K562 (cell line): Measurements from ENCODE around the gene COMP. TPM values are rescaled to one million over a fixed set of nuclear protein-coding genes. Genes with fewer than 3 reads are reported as not detected.

Experiments used
- ATAC-seq: fragments of 200-7000 bp; cut with Tn5 transposase; 3 replicates; pipeline ENCODE4 v1.9.1; 2020; ENCODE audit warnings: moderate library complexity
- BruUV-seq: library from RNA; stranded (reverse); fragments of 400-500 nt; replicated peaks from 2 replicates; lab custom pipeline; 2021; lab: Mats Ljungman, UMichigan
- CTCF ChIA-PET: fragments of 300-600 bp; formaldehyde crosslinking; extraction: SDS; loops from one replicate; lab custom pipeline; 2021; ENCODE audit warnings: low intra/inter-chr PET ratio; lab: Yijun Ruan, JAX
- POLR2A ChIA-PET: fragments of 300-600, 350-650 bp; sonication (Branson Sonifier 250); formaldehyde crosslinking; extraction: SDS; loops from one replicate; lab custom pipeline; 2021; ENCODE audit warnings: antibody characterized with exemption, inconsistent platforms; lab: Yijun Ruan, JAX
- DNase-seq, 4 experiments: peaks; one replicate each; pipeline versions ENCODE4 v3.0.0 to v3.0.0-alpha.2; 2011 to 2018; ENCODE audit warnings: low spot score in 3 of 4, mixed read lengths in 3 of 4; ENCODE audit errors: extremely low read depth in 1 of 4
- FAIRE-seq: peaks from 2 replicates; lab custom pipeline; 2011; peaks lifted over from hg19 to GRCh38; lab: Jason Lieb, UNC
- H2AFZ ChIP-seq: 2 replicates; pipeline ENCODE4 v1.6.0; 2011; ENCODE audit warnings: low read depth, low read length, control low read depth, inconsistent platforms
- H3K27ac ChIP-seq: fragments of 200-600 bp; 3 replicates; pipeline ENCODE4 v1.8.0; 2011; ENCODE audit warnings: low read depth, mild to moderate bottlenecking, control low read depth, inconsistent platforms, low read length, moderate library complexity, mixed read lengths; ENCODE audit errors: extremely low read depth
- H3K27me3 ChIP-seq, 2 experiments: fragments of 300-600 bp in 1 of 2; 2 replicates in 1 of 2; 3 replicates in 1 of 2; pipeline versions ENCODE4 v1.6.0 to v1.8.0; 2011; ENCODE audit warnings: inconsistent platforms in 2 of 2, low read length in 2 of 2, mild to moderate bottlenecking in 1 of 2, mixed read lengths in 1 of 2, moderate library complexity in 1 of 2; ENCODE audit not compliant: control insufficient read depth in 2 of 2, insufficient read depth in 2 of 2
- H3K36me3 ChIP-seq: fragments of 300-600 bp; 3 replicates; pipeline ENCODE4 v1.8.0; 2011; ENCODE audit warnings: mild to moderate bottlenecking, low read length, inconsistent platforms; ENCODE audit not compliant: control insufficient read depth, insufficient read depth
- H3K4me1 ChIP-seq, 2 experiments: fragments of 200-600 bp in 1 of 2; replicated peaks in 1 of 2; 2 replicates in 1 of 2; 3 replicates in 1 of 2; pipeline versions ENCODE4 v1.5.1 to v1.8.0; 2011; ENCODE audit warnings: inconsistent platforms in 2 of 2, low read length in 2 of 2, mild to moderate bottlenecking in 1 of 2, mixed read lengths in 1 of 2, moderate library complexity in 1 of 2; ENCODE audit not compliant: control insufficient read depth in 2 of 2, insufficient read depth in 2 of 2
- H3K4me2 ChIP-seq: 2 replicates; pipeline ENCODE4 v1.6.1; 2011; ENCODE audit warnings: low read length, control low read depth, inconsistent platforms, mixed read lengths; ENCODE audit not compliant: insufficient read depth
- H3K4me3 ChIP-seq: fragments of 200-600 bp; sonication (generic), shearing (Covaris generic); 2 replicates; pipeline ENCODE4 v1.5.1; 2016; ENCODE audit warnings: control low read depth, inconsistent platforms
- H3K79me2 ChIP-seq: fragments of 200-600 bp; 3 replicates; pipeline ENCODE4 v1.8.0; 2011; ENCODE audit warnings: low read length, inconsistent platforms; ENCODE audit not compliant: control insufficient read depth, insufficient read depth
- H3K9ac ChIP-seq, 2 experiments: 2 replicates each; pipeline versions ENCODE4 v1.6.0 to v1.6.1; 2011; ENCODE audit warnings: low read depth in 2 of 2, low read length in 2 of 2, control low read depth in 1 of 2, inconsistent platforms in 1 of 2, mild to moderate bottlenecking in 1 of 2, mixed read lengths in 1 of 2; ENCODE audit not compliant: insufficient read depth in 1 of 2
- H3K9me1 ChIP-seq: one replicate; pipeline ENCODE4 v1.6.0; 2011; ENCODE audit warnings: inconsistent platforms, mild to moderate bottlenecking, low read length, moderate library complexity; ENCODE audit not compliant: control insufficient read depth, insufficient read depth
- H3K9me3 ChIP-seq: replicated peaks from 2 replicates; pipeline ENCODE4 v1.5.1; 2011; ENCODE audit warnings: low read depth, low read length, inconsistent platforms; ENCODE audit not compliant: control insufficient read depth, insufficient read depth
- H4K20me1 ChIP-seq: replicated peaks from 2 replicates; pipeline ENCODE4 v1.6.1; 2011; ENCODE audit warnings: low read length, inconsistent platforms, mixed read lengths; ENCODE audit not compliant: control insufficient read depth, insufficient read depth
- ARID1B ChIP-seq: fragments of 450-650 bp; IDR thresholded peaks from 2 replicates; pipeline ENCODE4 v1.6.1; 2016; ENCODE audit warnings: antibody characterized with exemption, mild to moderate bottlenecking, inconsistent platforms
- CCAR2 ChIP-seq: fragments of 200-400 bp; formaldehyde crosslinking; IDR thresholded peaks from 2 replicates; pipeline ENCODE4 v1.6.1; 2017; ENCODE audit warnings: mild to moderate bottlenecking, low read depth, low read length
- HMGXB4 ChIP-seq: sonication (generic); formaldehyde crosslinking; IDR thresholded peaks from 2 replicates; pipeline ENCODE4 v1.8.1; 2023; ENCODE audit warnings: mild to moderate bottlenecking, missing genetic modification reagents
- KAT2B ChIP-seq: IDR thresholded peaks from one replicate; pipeline ENCODE4 v1.6.1; 2012; ENCODE audit warnings: low read depth, mild to moderate bottlenecking, control low read depth, inconsistent platforms, low read length, moderate library complexity
- LCOR ChIP-seq: sonication (generic); formaldehyde crosslinking; IDR thresholded peaks from 2 replicates; pipeline ENCODE4 v1.8.0; 2022; ENCODE audit warnings: mild to moderate bottlenecking, missing genetic modification reagents
- MED1 ChIP-seq: sonication (generic); formaldehyde crosslinking; IDR thresholded peaks from 2 replicates; pipeline ENCODE4 v1.8.1; 2023; ENCODE audit warnings: missing genetic modification reagents, borderline replicate concordance
- MTA3 ChIP-seq: fragments of 450-650 bp; formaldehyde crosslinking; IDR thresholded peaks from 2 replicates; pipeline ENCODE4 v1.6.1; 2017; ENCODE audit warnings: mild to moderate bottlenecking, borderline replicate concordance
- MTF1 ChIP-seq: fragments of 250-450 bp; sonication (Bioruptor Pico); IDR thresholded peaks from 2 replicates; pipeline ENCODE4 v1.9.0; 2021; ENCODE audit warnings: moderate library complexity, mild to moderate bottlenecking, inconsistent platforms, borderline replicate concordance
- NCOR1 ChIP-seq: fragments of 450-650 bp; IDR thresholded peaks from 2 replicates; pipeline ENCODE4 v1.6.1; 2016; ENCODE audit warnings: mild to moderate bottlenecking, moderate library complexity
- TEAD4 ChIP-seq, 2 experiments: sonication (generic) in 1 of 2; formaldehyde crosslinking in 1 of 2; IDR thresholded peaks; 2 replicates each; pipeline versions ENCODE4 v1.6.1 to v1.8.0; 2012 to 2022; ENCODE audit warnings: borderline replicate concordance in 1 of 2, inconsistent platforms in 1 of 2, low read length in 1 of 2, mild to moderate bottlenecking in 1 of 2, missing genetic modification reagents in 1 of 2
- ZNF133 ChIP-seq: fragments of 250-450 bp; sonication (Bioruptor Pico); IDR thresholded peaks from 2 replicates; pipeline ENCODE4 v1.4.0; 2020; ENCODE audit warnings: mild to moderate bottlenecking
- ZNF232 ChIP-seq: sonication (generic); formaldehyde crosslinking; IDR thresholded peaks from 2 replicates; pipeline ENCODE4 v1.8.0; 2022; ENCODE audit warnings: mild to moderate bottlenecking, missing genetic modification reagents
- ZNF311 ChIP-seq: fragments of 250-450 bp; sonication (Bioruptor Pico); IDR thresholded peaks from 2 replicates; pipeline ENCODE4 v1.4.0; 2020; ENCODE audit warnings: mild to moderate bottlenecking, moderate library complexity
- ZNF592 ChIP-seq: fragments of 450-650 bp; IDR thresholded peaks from 2 replicates; pipeline ENCODE4 v1.6.1; 2017; ENCODE audit warnings: antibody characterized with exemption, mild to moderate bottlenecking
- WGBS: fragments of 100-300 bp; shearing (Covaris generic); methylation state at CpG from one replicate; pipeline ENCODE4 v1.1.6; 2016; ENCODE audit warnings: low coverage, mixed read lengths; ENCODE audit not compliant: insufficient coverage; ENCODE audit errors: missing lambda C conversion rate; 5-methylcytosine and 5-hydroxymethylcytosine counted together
- in situ Hi-C: fragments of 300-500 bp; cut with MboI; formaldehyde crosslinking; loops from 4 replicates; pipeline ENCODE4 v1.15.0; 2018; ENCODE audit warnings: inconsistent platforms, mixed read lengths
- intact Hi-C: fragments of 100-400 bp; cut with micrococcal nuclease; formaldehyde crosslinking; loops from 2 replicates; pipeline ENCODE4 v1.14.2; 2022
- polyA plus RNA-seq, 8 experiments: library from polyadenylated mRNA; depleted of rRNA in 4 of 8; stranded (reverse) in 5 of 8; unstranded in 3 of 8; fragments of >200 nt; fragmentation: Nextera tagmentation in 2 of 8; fragmentation: Illumina TruSeq in 1 of 8; extraction: Ambion mirVana in 2 of 8; extraction: Trizol in 1 of 8; gene quantifications; 2 replicates each; pipeline versions ENCODE4 v1.2.1 to v1.2.3, GENCODE V29; 2011 to 2014; ENCODE audit warnings: inconsistent platforms in 1 of 8, missing spikeins in 1 of 8
- total RNA-seq, 7 experiments: library from RNA; depleted of rRNA in 6 of 7; stranded (reverse); fragments of >200 nt in 6 of 7; fragmentation: Illumina TruSeq in 2 of 7; extraction: Trizol in 2 of 7; gene quantifications; 2 replicates each; pipeline versions ENCODE4 v1.2.1 to v1.2.3, GENCODE V29; 2011 to 2021; ENCODE audit warnings: low replicate concordance in 1 of 7

Gene COMP
- total and polyA plus RNA-seq, 9 of the 15 experiments (the other 6 are each of a cell fraction or from before 2014, with no cell fraction given): 0.07 TPM; not detected in 8

- no peak overlapping the region for H3K4me2 ChIP-seq
- no peak for ATAC-seq
- 9% methylated on average over 21 of the region's 22 CpGs for WGBS
- H3K36me3 ChIP-seq: no peaks in the 10 kb centered on the region
- intact Hi-C loops (no loop called here), in situ Hi-C loops (no loop called here)
- H3K79me2 ChIP-seq: no peaks in the 10 kb centered on the region
- H3K9me3 ChIP-seq: no peaks in the 10 kb centered on the region
- no peak overlapping the region for H3K27ac ChIP-seq
- peaks cover 9% of the 10 kb centered on the region for H4K20me1 ChIP-seq
- H3K9ac ChIP-seq: no peak overlapping the region
- FAIRE-seq: no peak
- H3K9me1 ChIP-seq: no peaks in the 10 kb centered on the region
- no peak for DNase-seq
- TF ChIP-seq CCAR2 (no peak), HMGXB4 (CRISPR knock-in tag) (no peak), MED1 (CRISPR knock-in tag) (no peak), MTF1 (CRISPR knock-in tag) (no peak), ZNF592 (no peak), ZNF232 (CRISPR knock-in tag) (no peak), LCOR (CRISPR knock-in tag) (no peak), ZNF133 (CRISPR knock-in tag) (no peak), MTA3 (no peak), ARID1B (no peak), ZNF311 (no peak), KAT2B (no peak), TEAD4 (IDR thresholded peaks at IDR 0.05; ENCODE audit: low read length) (no peak), TEAD4 (CRISPR knock-in tag; IDR thresholded peaks at IDR 0.05; ENCODE audit: borderline replicate concordance) (no peak), NCOR1 (no peak)
- ChIA-PET POLR2A (interaction anchor here (1.2 kb wide), 1 partner anchor 13 kb away, joined by 3 read pairs; no protein-coding TSS in a partner anchor), CTCF (no interaction called here)
- peaks cover 8 to 65% of the 10 kb centered on the region in 2 experiments; a peak in 3 of 5 replicates for H3K4me1 ChIP-seq
- H3K4me3 ChIP-seq: no peak overlapping the region
- peaks cover 19 to 63% of the 10 kb centered on the region in 2 experiments; a peak in 4 of 5 replicates for H3K27me3 ChIP-seq
- no TSS peak for BruUV-seq
- no peak overlapping the region for H2AFZ ChIP-seq
Measured at GRCh38 chr19:18782559-18783225, 8.4 kb downstream of the COMP start.
